SU-DHL-6 (cell line): Measurements from ENCODE around the gene PAK1IP1.

Source experiments
- H2AFZ ChIP-seq: fragments of 200-600 bp; sonication (generic); 2 replicates; pipeline ENCODE4 v1.6.1; 2014; ENCODE audit warnings: low read depth, mild to moderate bottlenecking, moderate library complexity, mixed read lengths, antibody characterized with exemption, low read length; ENCODE audit not compliant: severe bottlenecking
- H3F3A ChIP-seq: fragments of 200-600 bp; shearing (Covaris generic); 2 replicates; pipeline ENCODE4 v1.6.0; 2016; ENCODE audit warnings: antibody characterized with exemption, mild to moderate bottlenecking; ENCODE audit not compliant: insufficient read depth
- H3K27ac ChIP-seq: fragments of 200-600 bp; sonication (generic); 2 replicates; pipeline ENCODE4 v1.5.1; 2016; ENCODE audit warnings: low read depth, mild to moderate bottlenecking, low read length, moderate library complexity, mixed read lengths
- H3K27me3 ChIP-seq: fragments of 200-600 bp; sonication (generic), shearing (Covaris generic); 2 replicates; pipeline ENCODE4 v1.6.0; 2014; ENCODE audit warnings: mild to moderate bottlenecking, low read length
- H3K36me3 ChIP-seq: fragments of 200-600 bp; sonication (generic); 2 replicates; pipeline ENCODE4 v1.6.1; 2014; ENCODE audit warnings: mild to moderate bottlenecking, low read length, mixed read lengths
- H3K4me2 ChIP-seq: fragments of 300-600, 200-600 bp; shearing (Covaris generic), sonication (generic); 2 replicates; pipeline ENCODE4 v1.6.0; 2014; ENCODE audit warnings: low read length, low read depth, mild to moderate bottlenecking; ENCODE audit not compliant: poor library complexity, severe bottlenecking
- H3K4me3 ChIP-seq: fragments of 200-600 bp; sonication (generic); 2 replicates; pipeline ENCODE4 v1.5.1; 2014; ENCODE audit warnings: antibody characterized with exemption, low read length, mild to moderate bottlenecking, mixed read lengths; ENCODE audit not compliant: insufficient read depth, poor library complexity, severe bottlenecking
- H3K79me2 ChIP-seq: fragments of 200-600 bp; sonication (generic); 2 replicates; pipeline ENCODE4 v1.6.1; 2014; ENCODE audit warnings: mild to moderate bottlenecking, low read length, moderate library complexity; ENCODE audit not compliant: insufficient read depth
- H3K9ac ChIP-seq: fragments of 200-600 bp; sonication (generic); 2 replicates; pipeline ENCODE4 v1.7.0; 2014; ENCODE audit warnings: mild to moderate bottlenecking, low read length
- H3K9me2 ChIP-seq: fragments of 200-600 bp; sonication (generic); replicated peaks from 2 replicates; pipeline ENCODE4 v1.6.1; 2014; ENCODE audit warnings: low read length; ENCODE audit not compliant: insufficient read depth
- H3K9me3 ChIP-seq: fragments of 200-600 bp; sonication (generic); 2 replicates; pipeline ENCODE4 v1.6.1; 2014; ENCODE audit warnings: low read length, mixed read lengths; ENCODE audit not compliant: insufficient read depth
- H4K20me1 ChIP-seq: fragments of 200-600 bp; sonication (generic); 2 replicates; pipeline ENCODE4 v1.6.1; 2014; ENCODE audit warnings: low read depth, mild to moderate bottlenecking, antibody characterized with exemption, low read length, moderate library complexity, mixed read lengths
- CTCF ChIP-seq: fragments of 200-600 bp; sonication (generic); IDR thresholded peaks from one replicate; pipeline ENCODE4 v1.5.1; 2017; ENCODE audit warnings: antibody characterized with exemption, mild to moderate bottlenecking, low read length, moderate library complexity; ENCODE audit not compliant: insufficient read depth, poor library complexity, severe bottlenecking
- EZH2phosphoT487 ChIP-seq: fragments of 200-600 bp; sonication (generic), shearing (Covaris generic); conservative IDR thresholded peaks from 2 replicates; pipeline ENCODE4 v1.6.1; 2018; ENCODE audit warnings: mild to moderate bottlenecking, antibody characterized with exemption, low read length, moderate library complexity, mixed read lengths

The PAK1IP1 gene

GRCh38 chr6:10696655-10697054 is 1.9 kb downstream of the PAK1IP1 start:
- no peaks in the 10 kb centered on the region for H4K20me1 ChIP-seq
- H3K4me3 ChIP-seq: peak overlapping the region; percentile 97
- H3K9ac ChIP-seq: peak overlapping the region; percentile 82
- H3K79me2 ChIP-seq: peaks cover 71% of the 10 kb centered on the region
- no peak overlapping the region for H2AFZ ChIP-seq
- H3K27me3 ChIP-seq: no peaks in the 10 kb centered on the region
- peak overlapping the region; percentile 72 for H3K4me2 ChIP-seq
- no peaks in the 10 kb centered on the region for H3K9me3 ChIP-seq
- H3K27ac ChIP-seq: no peak overlapping the region
- H3K36me3 ChIP-seq: peaks cover 17% of the 10 kb centered on the region
- no peaks in the 10 kb centered on the region for H3K9me2 ChIP-seq
- H3F3A ChIP-seq: peaks cover 23% of the 10 kb centered on the region
- TF ChIP-seq CTCF (no peak), EZH2phosphoT487 (no peak)

GRCh38 chr6:10713962-10714361 is 19.2 kb downstream of the PAK1IP1 start:
- Histone ChIP-seq H3K9ac (no peak overlapping the region), H3K27me3 (no peaks in the 10 kb centered on the region), H3K4me3 (no peak overlapping the region), H3K36me3 (peaks cover 21% of the 10 kb centered on the region; the same call in 1 of the 2 replicates), H2AFZ (no peak overlapping the region), H3K27ac (no peak overlapping the region), H3K79me2 (no peaks in the 10 kb centered on the region), H3F3A (peaks cover 11% of the 10 kb centered on the region), H4K20me1 (no peaks in the 10 kb centered on the region), H3K4me2 (no peak overlapping the region), H3K9me2 (no peaks in the 10 kb centered on the region), H3K9me3 (peaks cover 14% of the 10 kb centered on the region)
- no peak for TF ChIP-seq EZH2phosphoT487
- TF ChIP-seq CTCF: no peak

GRCh38 chr6:10719296-10719963 is 24.7 kb downstream of the PAK1IP1 start:
- Histone ChIP-seq H3K79me2 (0 out of 2 replicates have a peak, but pooled peaks cover 12% of the 10 kb centered on the region), H3K36me3 (0 out of 2 replicates have a peak, but pooled peaks cover 3% of the 10 kb centered on the region), H2AFZ (no peak overlapping the region), H3F3A (peaks cover 23% of the 10 kb centered on the region), H3K9me3 (peaks cover 29% of the 10 kb centered on the region), H3K9me2 (no peaks in the 10 kb centered on the region), H3K27me3 (no peaks in the 10 kb centered on the region), H4K20me1 (no peaks in the 10 kb centered on the region), H3K4me3 (no peak overlapping the region), H3K4me2 (peak overlapping the region; percentile 39), H3K27ac (no peak overlapping the region), H3K9ac (no peak overlapping the region)
- no peak for TF ChIP-seq CTCF
- no peak for TF ChIP-seq EZH2phosphoT487
